Neural cell (in vitro differentiated cells): ENCODE data around the gene PLD4. TPM values are rescaled to one million over a fixed set of nuclear protein-coding genes. Genes with fewer than 3 reads are reported as not detected.

Source experiments
- H2AFZ ChIP-seq: fragments of 200-600, 300-800 bp; sonication (generic), shearing (Covaris generic); 2 replicates; pipeline ENCODE4 v1.6.0; 2014; ENCODE audit warnings: low read depth, mild to moderate bottlenecking, antibody characterized with exemption, low read length, moderate library complexity
- H3F3A ChIP-seq: fragments of 200-600 bp; shearing (Covaris generic); 2 replicates; pipeline ENCODE4 v1.6.1; 2016; ENCODE audit warnings: mild to moderate bottlenecking, moderate library complexity, mixed read lengths, antibody characterized with exemption, low read length; ENCODE audit not compliant: insufficient read depth, poor library complexity, severe bottlenecking
- H3K27ac ChIP-seq: fragments of 200-600, 300-800 bp; sonication (generic), shearing (Covaris generic); 2 replicates; pipeline ENCODE4 v1.5.1; 2014; ENCODE audit warnings: mild to moderate bottlenecking, low read length, moderate library complexity
- H3K27me3 ChIP-seq: fragments of 300-800, 200-600 bp; sonication (generic), shearing (Covaris generic); 2 replicates; pipeline ENCODE4 v1.6.0; 2014; ENCODE audit warnings: mild to moderate bottlenecking, low read depth, low read length, moderate library complexity; ENCODE audit not compliant: insufficient read depth
- H3K36me3 ChIP-seq: fragments of 300-800, 200-600 bp; sonication (generic), shearing (Covaris generic); 2 replicates; pipeline ENCODE4 v1.5.1; 2014; ENCODE audit warnings: mild to moderate bottlenecking, antibody characterized with exemption, low read length, moderate library complexity; ENCODE audit not compliant: insufficient read depth
- H3K4me2 ChIP-seq: fragments of 300-800, 200-600 bp; sonication (generic), shearing (Covaris generic); 2 replicates; pipeline ENCODE4 v1.6.0; 2014; ENCODE audit warnings: mild to moderate bottlenecking, low read length
- H3K4me3 ChIP-seq: fragments of 300-800, 200-600 bp; sonication (generic), shearing (Covaris generic); 2 replicates; pipeline ENCODE4 v1.5.1; 2014; ENCODE audit warnings: mild to moderate bottlenecking, low read length, moderate library complexity
- H3K79me2 ChIP-seq: fragments of 200-600 bp; shearing (Covaris generic); replicated peaks from 2 replicates; pipeline ENCODE4 v1.6.0; 2014; ENCODE audit warnings: mild to moderate bottlenecking, low read length, moderate library complexity; ENCODE audit not compliant: insufficient read depth
- H3K9ac ChIP-seq: fragments of 300-800, 200-600 bp; sonication (generic), shearing (Covaris generic); 2 replicates; pipeline ENCODE4 v1.6.1; 2016; ENCODE audit warnings: mild to moderate bottlenecking, low read length, mixed read lengths
- H3K9me2 ChIP-seq: fragments of 200-600 bp; shearing (Covaris generic); 2 replicates; pipeline ENCODE4 v1.6.1; 2016; ENCODE audit warnings: mild to moderate bottlenecking, low read length, mixed read lengths; ENCODE audit not compliant: insufficient read depth
- H3K9me3 ChIP-seq: fragments of 200-600, 300-800 bp; sonication (generic), shearing (Covaris generic); 2 replicates; pipeline ENCODE4 v1.6.1; 2016; ENCODE audit warnings: mild to moderate bottlenecking, mixed run types, low read length, moderate library complexity, mixed read lengths
- H4K20me1 ChIP-seq: fragments of 200-600 bp; shearing (Covaris generic); 2 replicates; pipeline ENCODE4 v1.6.1; 2016; ENCODE audit warnings: mild to moderate bottlenecking, mixed run types; ENCODE audit not compliant: insufficient read depth
- EP300 ChIP-seq: fragments of 450-650 bp; conservative IDR thresholded peaks from 2 replicates; pipeline ENCODE4 v1.6.1; 2014; ENCODE audit warnings: antibody characterized with exemption, mild to moderate bottlenecking, moderate library complexity; ENCODE audit not compliant: poor library complexity, severe bottlenecking
- EZH2 ChIP-seq: fragments of 200-600, 300-800 bp; shearing (Covaris generic), sonication (generic); IDR thresholded peaks from 2 replicates; pipeline ENCODE4 v1.6.1; 2014; ENCODE audit warnings: antibody characterized with exemption, low read length, borderline replicate concordance, mild to moderate bottlenecking; ENCODE audit not compliant: insufficient read depth, poor library complexity, severe bottlenecking
- MXI1 ChIP-seq: fragments of 450-650 bp; conservative IDR thresholded peaks from 2 replicates; pipeline ENCODE4 v1.6.1; 2014; ENCODE audit warnings: antibody characterized with exemption, mild to moderate bottlenecking; ENCODE audit not compliant: poor library complexity, severe bottlenecking
- POLR2AphosphoS5 ChIP-seq: IDR thresholded peaks from 2 replicates; pipeline ENCODE4 v1.6.1; 2012
- RAD21 ChIP-seq: fragments of 450-650 bp; conservative IDR thresholded peaks from 2 replicates; pipeline ENCODE4 v1.6.1; 2014; ENCODE audit warnings: antibody characterized with exemption, mild to moderate bottlenecking, moderate library complexity
- SMC3 ChIP-seq: fragments of 450-650 bp; conservative IDR thresholded peaks from 2 replicates; pipeline ENCODE4 v1.6.1; 2014; ENCODE audit warnings: antibody characterized with exemption, mild to moderate bottlenecking, moderate library complexity; ENCODE audit not compliant: poor library complexity
- TAF1 ChIP-seq: IDR thresholded peaks from 2 replicates; pipeline ENCODE4 v1.6.1; 2012; ENCODE audit warnings: low read depth
- polyA plus RNA-seq: library from polyadenylated mRNA; depleted of rRNA; stranded (reverse); fragments of >200 nt; gene quantifications from 2 replicates; pipeline ENCODE4 v1.2.3, GENCODE V29; 2014
- TF ChIP-seq, protein P1 (sequence below): fragments of 450-650 bp; IDR thresholded peaks from 2 replicates; pipeline ENCODE4 v1.5.1; 2014; ENCODE audit warnings: antibody characterized with exemption, mild to moderate bottlenecking, moderate library complexity; ENCODE audit not compliant: poor library complexity, severe bottlenecking
- TF ChIP-seq, protein P2 (sequence below): IDR thresholded peaks from 2 replicates; pipeline ENCODE4 v1.6.1; 2012; ENCODE audit warnings: borderline replicate concordance

The PLD4 gene
- polyA plus RNA-seq, 1 donor from 2014 or later = not detected

DNA sequence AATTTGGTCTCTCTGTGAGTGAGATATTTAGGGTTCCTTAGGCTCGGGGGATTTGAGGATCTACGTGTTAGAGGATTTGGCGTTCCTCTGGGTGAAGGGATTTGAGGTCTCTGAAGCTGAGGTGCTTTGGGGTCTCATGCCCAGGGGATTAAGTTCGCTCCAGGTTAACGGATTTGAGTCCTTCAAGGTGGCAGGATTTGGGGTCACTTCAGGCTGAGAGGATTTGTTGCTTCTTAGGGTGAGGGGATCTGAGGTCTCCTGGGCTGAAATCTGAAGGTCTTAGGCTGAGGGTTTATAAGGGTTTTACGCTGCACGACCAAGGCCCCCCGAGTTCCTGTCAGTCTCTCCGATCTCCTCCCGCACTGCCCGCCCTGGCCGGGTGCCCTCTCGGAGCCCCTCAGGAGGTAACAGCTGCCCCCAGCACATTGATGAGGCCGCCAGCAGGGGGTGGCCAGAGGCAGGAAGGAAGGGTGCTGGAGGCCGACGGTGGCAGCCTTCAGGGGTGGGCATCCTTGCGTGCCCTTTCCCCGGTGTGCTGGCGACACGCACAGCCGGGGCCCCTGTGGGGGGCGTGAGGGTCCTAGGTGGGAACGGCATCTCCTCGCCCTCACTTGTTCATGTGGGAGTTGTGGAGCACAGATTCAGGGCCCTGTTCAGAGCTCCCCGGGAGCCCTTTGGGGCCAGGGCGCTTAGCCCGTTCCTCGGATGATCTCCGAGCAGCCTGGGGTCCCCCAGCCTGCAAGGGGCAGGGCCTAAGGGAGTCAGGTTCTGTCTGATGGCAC is 45.3 kb upstream of the PLD4 start:
- Histone ChIP-seq H3K27me3 (no peaks in the 10 kb centered on the region), H3K9ac (no peak overlapping the region)

DNA sequence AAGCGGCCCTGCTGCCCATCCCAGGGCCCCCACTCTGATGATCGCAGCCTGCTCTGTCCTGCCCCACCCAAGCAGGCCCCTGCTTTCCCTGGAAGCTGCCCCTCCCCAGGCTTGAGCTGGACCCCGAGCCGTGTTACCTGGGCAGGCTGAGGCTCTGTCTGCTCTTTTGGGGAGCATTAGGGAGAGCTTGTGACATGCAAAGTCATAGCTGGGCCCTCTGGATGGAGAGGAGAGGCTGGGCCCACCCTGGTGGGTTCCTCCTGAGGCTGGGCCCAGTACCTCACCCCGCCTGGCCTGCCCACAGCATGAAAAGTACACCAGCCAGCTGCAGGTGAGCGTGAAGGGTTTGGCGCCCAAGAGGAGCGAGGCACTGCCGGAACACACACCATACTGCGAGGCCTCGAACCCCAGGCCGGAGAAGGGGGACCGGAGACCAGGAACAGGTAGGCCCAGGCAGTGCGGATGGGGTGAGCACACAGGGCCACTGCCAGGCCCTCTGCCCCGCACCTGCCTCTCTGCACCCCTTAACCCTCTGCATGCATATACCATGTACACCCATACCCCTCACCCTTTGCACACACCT is 44.6 kb upstream of the PLD4 start:
- Histone ChIP-seq H3K79me2 (no peaks in the 10 kb centered on the region), H4K20me1 (no peaks in the 10 kb centered on the region), H3K9me2 (no peaks in the 10 kb centered on the region), H3K27ac (no peak overlapping the region), H2AFZ (no peak overlapping the region), H3K9me3 (no peaks in the 10 kb centered on the region), H3K36me3 (peaks cover 5% of the 10 kb centered on the region), H3K4me2 (no peak overlapping the region), H3K9ac (no peak overlapping the region), H3K27me3 (no peaks in the 10 kb centered on the region), H3F3A (no peaks in the 10 kb centered on the region), H3K4me3 (no peak overlapping the region)
- no peak for TF ChIP-seq RAD21
- TF ChIP-seq MXI1 = no peak
- no peak for TF ChIP-seq SMC3
- TF ChIP-seq TAF1 = no peak
- TF ChIP-seq, protein P1, sequence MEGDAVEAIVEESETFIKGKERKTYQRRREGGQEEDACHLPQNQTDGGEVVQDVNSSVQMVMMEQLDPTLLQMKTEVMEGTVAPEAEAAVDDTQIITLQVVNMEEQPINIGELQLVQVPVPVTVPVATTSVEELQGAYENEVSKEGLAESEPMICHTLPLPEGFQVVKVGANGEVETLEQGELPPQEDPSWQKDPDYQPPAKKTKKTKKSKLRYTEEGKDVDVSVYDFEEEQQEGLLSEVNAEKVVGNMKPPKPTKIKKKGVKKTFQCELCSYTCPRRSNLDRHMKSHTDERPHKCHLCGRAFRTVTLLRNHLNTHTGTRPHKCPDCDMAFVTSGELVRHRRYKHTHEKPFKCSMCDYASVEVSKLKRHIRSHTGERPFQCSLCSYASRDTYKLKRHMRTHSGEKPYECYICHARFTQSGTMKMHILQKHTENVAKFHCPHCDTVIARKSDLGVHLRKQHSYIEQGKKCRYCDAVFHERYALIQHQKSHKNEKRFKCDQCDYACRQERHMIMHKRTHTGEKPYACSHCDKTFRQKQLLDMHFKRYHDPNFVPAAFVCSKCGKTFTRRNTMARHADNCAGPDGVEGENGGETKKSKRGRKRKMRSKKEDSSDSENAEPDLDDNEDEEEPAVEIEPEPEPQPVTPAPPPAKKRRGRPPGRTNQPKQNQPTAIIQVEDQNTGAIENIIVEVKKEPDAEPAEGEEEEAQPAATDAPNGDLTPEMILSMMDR = no peak
- no peak for TF ChIP-seq POLR2AphosphoS5
- TF ChIP-seq, protein P2, sequence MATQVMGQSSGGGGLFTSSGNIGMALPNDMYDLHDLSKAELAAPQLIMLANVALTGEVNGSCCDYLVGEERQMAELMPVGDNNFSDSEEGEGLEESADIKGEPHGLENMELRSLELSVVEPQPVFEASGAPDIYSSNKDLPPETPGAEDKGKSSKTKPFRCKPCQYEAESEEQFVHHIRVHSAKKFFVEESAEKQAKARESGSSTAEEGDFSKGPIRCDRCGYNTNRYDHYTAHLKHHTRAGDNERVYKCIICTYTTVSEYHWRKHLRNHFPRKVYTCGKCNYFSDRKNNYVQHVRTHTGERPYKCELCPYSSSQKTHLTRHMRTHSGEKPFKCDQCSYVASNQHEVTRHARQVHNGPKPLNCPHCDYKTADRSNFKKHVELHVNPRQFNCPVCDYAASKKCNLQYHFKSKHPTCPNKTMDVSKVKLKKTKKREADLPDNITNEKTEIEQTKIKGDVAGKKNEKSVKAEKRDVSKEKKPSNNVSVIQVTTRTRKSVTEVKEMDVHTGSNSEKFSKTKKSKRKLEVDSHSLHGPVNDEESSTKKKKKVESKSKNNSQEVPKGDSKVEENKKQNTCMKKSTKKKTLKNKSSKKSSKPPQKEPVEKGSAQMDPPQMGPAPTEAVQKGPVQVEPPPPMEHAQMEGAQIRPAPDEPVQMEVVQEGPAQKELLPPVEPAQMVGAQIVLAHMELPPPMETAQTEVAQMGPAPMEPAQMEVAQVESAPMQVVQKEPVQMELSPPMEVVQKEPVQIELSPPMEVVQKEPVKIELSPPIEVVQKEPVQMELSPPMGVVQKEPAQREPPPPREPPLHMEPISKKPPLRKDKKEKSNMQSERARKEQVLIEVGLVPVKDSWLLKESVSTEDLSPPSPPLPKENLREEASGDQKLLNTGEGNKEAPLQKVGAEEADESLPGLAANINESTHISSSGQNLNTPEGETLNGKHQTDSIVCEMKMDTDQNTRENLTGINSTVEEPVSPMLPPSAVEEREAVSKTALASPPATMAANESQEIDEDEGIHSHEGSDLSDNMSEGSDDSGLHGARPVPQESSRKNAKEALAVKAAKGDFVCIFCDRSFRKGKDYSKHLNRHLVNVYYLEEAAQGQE = no peak
- no peak for TF ChIP-seq EZH2

More for the DNA sequence above, 45.3 kb upstream of the PLD4 start:
- no peaks in the 10 kb centered on the region for H4K20me1 ChIP-seq
- H3K9me2 ChIP-seq = no peaks in the 10 kb centered on the region
- TF ChIP-seq POLR2AphosphoS5 (no peak), RAD21 (no peak), EZH2 (no peak), TAF1 (no peak), SMC3 (no peak), EP300 (no peak), MXI1 (no peak)
- TF ChIP-seq, protein P1 = no peak
- TF ChIP-seq, protein P2 = no peak
- H2AFZ ChIP-seq = no peak overlapping the region
- H3K4me3 ChIP-seq = no peak overlapping the region
- H3K9me3 ChIP-seq = no peaks in the 10 kb centered on the region
- no peak overlapping the region for H3K4me2 ChIP-seq
- peaks cover 5% of the 10 kb centered on the region for H3K36me3 ChIP-seq
- H3K27ac ChIP-seq = no peak overlapping the region
- no peaks in the 10 kb centered on the region for H3K79me2 ChIP-seq
- H3F3A ChIP-seq = no peaks in the 10 kb centered on the region
